K562 (cell line): Measurements from ENCODE around the gene MYO18B. TPM values are rescaled to one million over a fixed set of nuclear protein-coding genes. Genes with fewer than 3 reads are reported as not detected.

Experiments used
- ATAC-seq: fragments of 200-7000 bp; cut with Tn5 transposase; 3 replicates; pipeline ENCODE4 v1.9.1; 2020; ENCODE audit warnings: moderate library complexity
- BruUV-seq: library from RNA; stranded (reverse); fragments of 400-500 nt; replicated peaks from 2 replicates; lab custom pipeline; 2021; lab: Mats Ljungman, UMichigan
- CTCF ChIA-PET: fragments of 300-600 bp; formaldehyde crosslinking; extraction: SDS; loops from one replicate; lab custom pipeline; 2021; ENCODE audit warnings: low intra/inter-chr PET ratio; lab: Yijun Ruan, JAX
- POLR2A ChIA-PET: fragments of 300-600, 350-650 bp; sonication (Branson Sonifier 250); formaldehyde crosslinking; extraction: SDS; loops from one replicate; lab custom pipeline; 2021; ENCODE audit warnings: antibody characterized with exemption, inconsistent platforms; lab: Yijun Ruan, JAX
- DNase-seq, 4 experiments: peaks; one replicate each; pipeline versions ENCODE4 v3.0.0 to v3.0.0-alpha.2; 2011 to 2018; ENCODE audit warnings: low spot score in 3 of 4, mixed read lengths in 3 of 4; ENCODE audit errors: extremely low read depth in 1 of 4
- FAIRE-seq: peaks from 2 replicates; lab custom pipeline; 2011; peaks lifted over from hg19 to GRCh38; lab: Jason Lieb, UNC
- H2AFZ ChIP-seq: 2 replicates; pipeline ENCODE4 v1.6.0; 2011; ENCODE audit warnings: low read depth, low read length, control low read depth, inconsistent platforms
- H3K27ac ChIP-seq: fragments of 200-600 bp; 3 replicates; pipeline ENCODE4 v1.8.0; 2011; ENCODE audit warnings: low read depth, mild to moderate bottlenecking, control low read depth, inconsistent platforms, low read length, moderate library complexity, mixed read lengths; ENCODE audit errors: extremely low read depth
- H3K27me3 ChIP-seq, 2 experiments: fragments of 300-600 bp in 1 of 2; 2 replicates in 1 of 2; 3 replicates in 1 of 2; pipeline versions ENCODE4 v1.6.0 to v1.8.0; 2011; ENCODE audit warnings: inconsistent platforms in 2 of 2, low read length in 2 of 2, mild to moderate bottlenecking in 1 of 2, mixed read lengths in 1 of 2, moderate library complexity in 1 of 2; ENCODE audit not compliant: control insufficient read depth in 2 of 2, insufficient read depth in 2 of 2
- H3K36me3 ChIP-seq: fragments of 300-600 bp; 3 replicates; pipeline ENCODE4 v1.8.0; 2011; ENCODE audit warnings: mild to moderate bottlenecking, low read length, inconsistent platforms; ENCODE audit not compliant: control insufficient read depth, insufficient read depth
- H3K4me1 ChIP-seq, 2 experiments: fragments of 200-600 bp in 1 of 2; replicated peaks in 1 of 2; 2 replicates in 1 of 2; 3 replicates in 1 of 2; pipeline versions ENCODE4 v1.5.1 to v1.8.0; 2011; ENCODE audit warnings: inconsistent platforms in 2 of 2, low read length in 2 of 2, mild to moderate bottlenecking in 1 of 2, mixed read lengths in 1 of 2, moderate library complexity in 1 of 2; ENCODE audit not compliant: control insufficient read depth in 2 of 2, insufficient read depth in 2 of 2
- H3K4me2 ChIP-seq: 2 replicates; pipeline ENCODE4 v1.6.1; 2011; ENCODE audit warnings: low read length, control low read depth, inconsistent platforms, mixed read lengths; ENCODE audit not compliant: insufficient read depth
- H3K4me3 ChIP-seq: fragments of 200-600 bp; sonication (generic), shearing (Covaris generic); 2 replicates; pipeline ENCODE4 v1.5.1; 2016; ENCODE audit warnings: control low read depth, inconsistent platforms
- H3K79me2 ChIP-seq: fragments of 200-600 bp; 3 replicates; pipeline ENCODE4 v1.8.0; 2011; ENCODE audit warnings: low read length, inconsistent platforms; ENCODE audit not compliant: control insufficient read depth, insufficient read depth
- H3K9ac ChIP-seq, 2 experiments: 2 replicates each; pipeline versions ENCODE4 v1.6.0 to v1.6.1; 2011; ENCODE audit warnings: low read depth in 2 of 2, low read length in 2 of 2, control low read depth in 1 of 2, inconsistent platforms in 1 of 2, mild to moderate bottlenecking in 1 of 2, mixed read lengths in 1 of 2; ENCODE audit not compliant: insufficient read depth in 1 of 2
- H3K9me1 ChIP-seq: one replicate; pipeline ENCODE4 v1.6.0; 2011; ENCODE audit warnings: inconsistent platforms, mild to moderate bottlenecking, low read length, moderate library complexity; ENCODE audit not compliant: control insufficient read depth, insufficient read depth
- H3K9me3 ChIP-seq: replicated peaks from 2 replicates; pipeline ENCODE4 v1.5.1; 2011; ENCODE audit warnings: low read depth, low read length, inconsistent platforms; ENCODE audit not compliant: control insufficient read depth, insufficient read depth
- H4K20me1 ChIP-seq: replicated peaks from 2 replicates; pipeline ENCODE4 v1.6.1; 2011; ENCODE audit warnings: low read length, inconsistent platforms, mixed read lengths; ENCODE audit not compliant: control insufficient read depth, insufficient read depth
- ASH1L ChIP-seq: fragments of 450-650 bp; IDR thresholded peaks from 2 replicates; pipeline ENCODE4 v1.6.1; 2018; ENCODE audit warnings: borderline replicate concordance, mild to moderate bottlenecking, low read depth; ENCODE audit not compliant: partially characterized antibody
- C11orf30 ChIP-seq: fragments of 450-650 bp; IDR thresholded peaks from 2 replicates; pipeline ENCODE4 v1.6.1; 2016; ENCODE audit warnings: low read depth, mild to moderate bottlenecking
- CEBPZ ChIP-seq: fragments of 150-350 bp; IDR thresholded peaks from 2 replicates; pipeline ENCODE4 v1.6.1; 2014; ENCODE audit warnings: low read depth, mild to moderate bottlenecking, low read length, borderline replicate concordance
- ESRRA ChIP-seq: fragments of 450-650 bp; IDR thresholded peaks from 2 replicates; pipeline ENCODE4 v1.6.1; 2014; ENCODE audit warnings: low read depth, mild to moderate bottlenecking, moderate library complexity, borderline replicate concordance
- HDAC6 ChIP-seq: IDR thresholded peaks from 2 replicates; pipeline ENCODE4 v1.6.1; 2012; ENCODE audit warnings: low read depth, mild to moderate bottlenecking, control low read depth, inconsistent platforms, low read length, moderate library complexity
- IRF1 ChIP-seq: sonication (generic); formaldehyde crosslinking; IDR thresholded peaks from 2 replicates; pipeline ENCODE4 v1.8.0; 2022; ENCODE audit warnings: missing genetic modification reagents, mild to moderate bottlenecking, borderline replicate concordance
- NR1H2 ChIP-seq: sonication (generic); formaldehyde crosslinking; IDR thresholded peaks from 2 replicates; pipeline ENCODE4 v1.4.0; 2020; ENCODE audit warnings: mild to moderate bottlenecking, missing genetic modification reagents
- POLR2A ChIP-seq: fragments of 450-650 bp; conservative IDR thresholded peaks from 2 replicates; pipeline ENCODE4 v1.6.1; 2016
- PTBP1 ChIP-seq: fragments of 200-400 bp; formaldehyde crosslinking; IDR thresholded peaks from 2 replicates; pipeline ENCODE4 v1.6.1; 2017; ENCODE audit warnings: low read depth, low read length
- RBM22 ChIP-seq: fragments of 200-400 bp; formaldehyde crosslinking; IDR thresholded peaks from 2 replicates; pipeline ENCODE4 v1.6.1; 2018; ENCODE audit warnings: low read length, low read depth; ENCODE audit not compliant: poor library complexity, severe bottlenecking
- ZNF280B ChIP-seq: fragments of 250-450 bp; sonication (Bioruptor Pico); IDR thresholded peaks from 2 replicates; pipeline ENCODE4 v1.5.1; 2021; ENCODE audit warnings: mild to moderate bottlenecking
- ZNF785 ChIP-seq: fragments of 250-450 bp; sonication (Bioruptor Pico); IDR thresholded peaks from 2 replicates; pipeline ENCODE4 v1.4.0; 2020; ENCODE audit warnings: mild to moderate bottlenecking
- WGBS: fragments of 100-300 bp; shearing (Covaris generic); methylation state at CpG from one replicate; pipeline ENCODE4 v1.1.6; 2016; ENCODE audit warnings: low coverage, mixed read lengths; ENCODE audit not compliant: insufficient coverage; ENCODE audit errors: missing lambda C conversion rate; 5-methylcytosine and 5-hydroxymethylcytosine counted together
- in situ Hi-C: fragments of 300-500 bp; cut with MboI; formaldehyde crosslinking; loops from 4 replicates; pipeline ENCODE4 v1.15.0; 2018; ENCODE audit warnings: inconsistent platforms, mixed read lengths
- intact Hi-C: fragments of 100-400 bp; cut with micrococcal nuclease; formaldehyde crosslinking; loops from 2 replicates; pipeline ENCODE4 v1.14.2; 2022
- polyA plus RNA-seq, 8 experiments: library from polyadenylated mRNA; depleted of rRNA in 4 of 8; stranded (reverse) in 5 of 8; unstranded in 3 of 8; fragments of >200 nt; fragmentation: Nextera tagmentation in 2 of 8; fragmentation: Illumina TruSeq in 1 of 8; extraction: Ambion mirVana in 2 of 8; extraction: Trizol in 1 of 8; gene quantifications; 2 replicates each; pipeline versions ENCODE4 v1.2.1 to v1.2.3, GENCODE V29; 2011 to 2014; ENCODE audit warnings: inconsistent platforms in 1 of 8, missing spikeins in 1 of 8
- total RNA-seq, 7 experiments: library from RNA; depleted of rRNA in 6 of 7; stranded (reverse); fragments of >200 nt in 6 of 7; fragmentation: Illumina TruSeq in 2 of 7; extraction: Trizol in 2 of 7; gene quantifications; 2 replicates each; pipeline versions ENCODE4 v1.2.1 to v1.2.3, GENCODE V29; 2011 to 2021; ENCODE audit warnings: low replicate concordance in 1 of 7

The MYO18B gene
- total and polyA plus RNA-seq, 9 of the 15 experiments (the other 6 are each of a cell fraction or from before 2014, with no cell fraction given): 0.06 to 7.0 (median 4.3) TPM

GRCh38 chr22:25950111-25950510, 208.1 kb downstream of the MYO18B start:
- FAIRE-seq: no peak
- no peak for ATAC-seq

More at GRCh38 chr22:25950111-25950510, 208.1 kb downstream of the MYO18B start:
- in situ Hi-C loops: no loop called here
- Histone ChIP-seq H3K4me2 (no peak overlapping the region), H3K36me3 (peaks cover 32% of the 10 kb centered on the region; the same call in 2 of the 3 replicates), H3K79me2 (no peaks in the 10 kb centered on the region), H3K4me1 (no peaks in the 10 kb centered on the region), H3K27me3 (no peaks in the 10 kb centered on the region), H3K9ac (no peak overlapping the region), H2AFZ (no peak overlapping the region), H3K27ac (no peak overlapping the region), H4K20me1 (no peaks in the 10 kb centered on the region), H3K9me3 (no peaks in the 10 kb centered on the region), H3K9me1 (no peaks in the 10 kb centered on the region), H3K4me3 (no peak overlapping the region)
- TF ChIP-seq C11orf30 (no peak), NR1H2 (CRISPR knock-in tag) (no peak), ESRRA (no peak), RBM22 (no peak), ZNF785 (CRISPR knock-in tag) (no peak), POLR2A (no peak), PTBP1 (no peak), ASH1L (no peak), HDAC6 (no peak), CEBPZ (no peak), ZNF280B (CRISPR knock-in tag) (no peak), IRF1 (CRISPR knock-in tag) (no peak)
- ChIA-PET POLR2A (no interaction called here), CTCF (no interaction called here)
- no TSS peak for BruUV-seq
- WGBS: 62% methylated on average over 1 of the region's 1 CpG
- intact Hi-C loops: no loop called here
- no peak for DNase-seq
